GM12878 (cell line): ENCODE measurements around the gene TRIM23. TPM values are rescaled to one million over a fixed set of nuclear protein-coding genes. Genes with fewer than 3 reads are reported as not detected.

ENCODE experiments used
- ATAC-seq: fragments of 200-7000 bp; cut with Tn5 transposase; 3 replicates; pipeline ENCODE4 v1.9.1; 2020; ENCODE audit warnings: mild to moderate bottlenecking, moderate library complexity
- BruUV-seq: library from RNA; stranded (reverse); fragments of 400-500 nt; replicated peaks from 2 replicates; lab custom pipeline; 2021; lab: Mats Ljungman, UMichigan
- CTCF ChIA-PET: fragments of 300-600 bp; sonication (Branson Sonifier 250); formaldehyde crosslinking; extraction: SDS; loops from one replicate; lab custom pipeline; 2021; ENCODE audit warnings: inconsistent platforms; lab: Yijun Ruan, JAX
- POLR2A ChIA-PET: fragments of 350-600 bp; formaldehyde crosslinking; extraction: SDS; loops from one replicate; lab custom pipeline; 2021; ENCODE audit warnings: inconsistent platforms; lab: Charles Lee
- RAD21 ChIA-PET: fragments of 300-600 bp; sonication (Branson Sonifier 250); formaldehyde crosslinking; loops from one replicate; lab custom pipeline; 2023; ENCODE audit warnings: antibody characterized with exemption; ENCODE audit not compliant: unreplicated experiment; lab: Charles Lee
- SMC1A ChIA-PET: fragments of 300-600 bp; sonication (Branson Sonifier 250); formaldehyde crosslinking; loops from one replicate; lab custom pipeline; 2023; ENCODE audit not compliant: unreplicated experiment, uncharacterized antibody; lab: Charles Lee
- DNase-seq: peaks from one replicate; pipeline ENCODE4 v3.0.0-alpha.2; 2011; ENCODE audit warnings: low read depth, low spot score
- FAIRE-seq: peaks from 3 replicates; lab custom pipeline; 2011; peaks lifted over from hg19 to GRCh38; lab: Jason Lieb, UNC
- H2AFZ ChIP-seq: 2 replicates; pipeline ENCODE4 v1.6.0; 2011; ENCODE audit warnings: low read depth, low read length, control low read depth; ENCODE audit not compliant: control insufficient read depth
- H3K27ac ChIP-seq: 2 replicates; pipeline ENCODE4 v1.5.1; 2011; ENCODE audit warnings: control low read depth; ENCODE audit not compliant: control insufficient read depth, insufficient read depth
- H3K27me3 ChIP-seq, 2 experiments: replicated peaks in 1 of 2; 2 replicates each; pipeline versions ENCODE4 v1.6.0 to v1.6.1; 2011; ENCODE audit warnings: low read length in 1 of 2; ENCODE audit not compliant: control insufficient read depth in 2 of 2, insufficient read depth in 2 of 2
- H3K36me3 ChIP-seq, 2 experiments: 2 replicates each; pipeline ENCODE4 v1.5.1; 2011; ENCODE audit warnings: low read length in 1 of 2; ENCODE audit not compliant: control insufficient read depth in 2 of 2, insufficient read depth in 2 of 2
- H3K4me1 ChIP-seq: 2 replicates; pipeline ENCODE4 v1.6.1; 2011; ENCODE audit warnings: mild to moderate bottlenecking, low read length, moderate library complexity, mixed read lengths; ENCODE audit not compliant: control insufficient read depth, insufficient read depth
- H3K4me2 ChIP-seq: 2 replicates; pipeline ENCODE4 v1.6.0; 2011; ENCODE audit warnings: control low read depth; ENCODE audit not compliant: control insufficient read depth, insufficient read depth
- H3K4me3 ChIP-seq: fragments of 200-600 bp; sonication (generic); 2 replicates; pipeline ENCODE4 v1.5.1; 2016
- H3K79me2 ChIP-seq: 2 replicates; pipeline ENCODE4 v1.6.0; 2011; ENCODE audit warnings: low read length; ENCODE audit not compliant: control insufficient read depth, insufficient read depth
- H3K9ac ChIP-seq: 2 replicates; pipeline ENCODE4 v1.8.0; 2011; ENCODE audit warnings: low read length, control low read depth, mixed read lengths; ENCODE audit not compliant: control insufficient read depth, insufficient read depth
- H3K9me3 ChIP-seq: replicated peaks from 3 replicates; pipeline ENCODE4 v1.5.1; 2011; ENCODE audit warnings: mild to moderate bottlenecking, low read length; ENCODE audit not compliant: control insufficient read depth, insufficient read depth
- H4K20me1 ChIP-seq: 2 replicates; pipeline ENCODE4 v1.6.0; 2011; ENCODE audit not compliant: control insufficient read depth, insufficient read depth
- ATF7 ChIP-seq: fragments of 450-650 bp; IDR thresholded peaks from 2 replicates; pipeline ENCODE4 v1.6.1; 2016; ENCODE audit warnings: low read depth, mild to moderate bottlenecking
- CBFB ChIP-seq: IDR thresholded peaks from 2 replicates; pipeline ENCODE4 v1.6.1; 2016; ENCODE audit warnings: antibody characterized with exemption, low read depth
- NFXL1 ChIP-seq: fragments of 450-650 bp; IDR thresholded peaks from 2 replicates; pipeline ENCODE4 v1.6.1; 2017; ENCODE audit warnings: antibody characterized with exemption, mild to moderate bottlenecking, borderline replicate concordance
- PML ChIP-seq: IDR thresholded peaks from 2 replicates; pipeline ENCODE4 v1.6.1; 2012; ENCODE audit warnings: low read length, inconsistent platforms
- POLR2AphosphoS2 ChIP-seq: IDR thresholded peaks from 2 replicates; pipeline ENCODE4 v1.6.1; 2011; ENCODE audit warnings: low read depth, mild to moderate bottlenecking, low read length, improper control_type of control experiment, moderate library complexity
- POLR2AphosphoS5 ChIP-seq: IDR thresholded peaks from 2 replicates; pipeline ENCODE4 v1.6.1; 2011; ENCODE audit warnings: mild to moderate bottlenecking, low read length, inconsistent platforms
- RAD21 ChIP-seq: IDR thresholded peaks from 2 replicates; pipeline ENCODE4 v1.6.1; 2011; ENCODE audit warnings: mild to moderate bottlenecking, low read depth, low read length, moderate library complexity; ENCODE audit not compliant: insufficient read depth
- RUNX3 ChIP-seq: IDR thresholded peaks from 2 replicates; pipeline ENCODE4 v1.6.1; 2012; ENCODE audit warnings: low read length, inconsistent platforms
- SUPT20H ChIP-seq: IDR thresholded peaks from 2 replicates; pipeline ENCODE4 v1.6.1; 2011; ENCODE audit warnings: low read depth, mild to moderate bottlenecking, low read length, moderate library complexity, borderline replicate concordance; ENCODE audit not compliant: control insufficient read depth
- YY1 ChIP-seq: IDR thresholded peaks from 2 replicates; pipeline ENCODE4 v1.6.1; 2011; ENCODE audit warnings: low read depth, mild to moderate bottlenecking, low read length
- WGBS: methylation state at CpG from one replicate; pipeline ENCODE4 v1.1.6; 2016; ENCODE audit warnings: low lambda C conversion rate; ENCODE audit not compliant: insufficient replicate concordance, insufficient coverage; ENCODE audit errors: missing lambda C conversion rate; 5-methylcytosine and 5-hydroxymethylcytosine counted together
- in situ Hi-C: fragments of 300-500 bp; cut with MboI; formaldehyde crosslinking; loops from 9 replicates; pipeline ENCODE4 v1.14.3; 2018; ENCODE audit warnings: mixed read lengths
- intact Hi-C: fragments of 100-400 bp; cut with micrococcal nuclease; formaldehyde crosslinking; loops from one replicate; pipeline ENCODE4 v1.14.2; 2022; ENCODE audit not compliant: unreplicated experiment
- polyA plus RNA-seq, 11 experiments: library from polyadenylated mRNA; depleted of rRNA in 4 of 11; unstranded in 6 of 11; stranded (reverse) in 5 of 11; fragments of >200 nt; fragmentation: Nextera tagmentation in 4 of 11; fragmentation: Illumina TruSeq in 1 of 11; extraction: Ambion mirVana in 4 of 11; extraction: Trizol in 1 of 11; gene quantifications; 1 replicate in 1 of 11; 2 replicates in 10 of 11; pipeline versions ENCODE4 v1.2.1 to v1.2.3, GENCODE V29; 2011 to 2016; ENCODE audit warnings: inconsistent platforms in 2 of 11, missing spikeins in 2 of 11, low read depth in 1 of 11
- total RNA-seq, 4 experiments: library from RNA; depleted of rRNA in 3 of 4; stranded (reverse); fragments of >200 nt in 3 of 4; fragmentation: Illumina TruSeq in 1 of 4; extraction: Trizol in 1 of 4; gene quantifications; 2 replicates each; pipeline versions ENCODE4 v1.2.1 to v1.2.3, GENCODE V29; 2013 to 2021

Gene TRIM23
- total and polyA plus RNA-seq, 10 of the 15 experiments (the other 5 are each of a cell fraction or from before 2014, with no cell fraction given) = 1.9 to 5.0 (median 2.4) TPM

- peaks cover 0 to under 1% of the 10 kb centered on the region in 2 experiments; a peak in 2 of 4 replicates for H3K36me3 ChIP-seq
- no peak for TF ChIP-seq ATF7
- no peak for TF ChIP-seq CBFB
- TF ChIP-seq PML = no peak
- TF ChIP-seq, all 136 proteins: peak for 0
- in situ Hi-C loops = no loop called here
- WGBS = 91% methylated on average over 2 of the region's 2 CpGs
- ChIA-PET SMC1A (interaction anchor here (0.8 to 2.0 kb wide), 6 partner anchors 24 to 746 kb away, joined by 3 to 5 read pairs (median 4); no protein-coding TSS in a partner anchor), CTCF (interaction anchor here (1.0 to 1.2 kb wide), 2 partner anchors 37 to 74 kb away, joined by 3 read pairs; partner anchors contain the start of gene ADAMTS6), RAD21 (interaction anchor here (1.2 to 1.6 kb wide), 2 partner anchors 11 to 74 kb away, joined by 3 read pairs; no protein-coding TSS in a partner anchor), POLR2A (interaction anchor here (0.9 to 1.2 kb wide), 2 partner anchors 12 to 370 kb away, joined by 3 to 4 read pairs; partner anchors contain the start of gene ERBIN)
- H4K20me1 ChIP-seq = no peaks in the 10 kb centered on the region
- no peak overlapping the region for H3K4me3 ChIP-seq
- H3K4me2 ChIP-seq = no peak overlapping the region
- no peak overlapping the region for H3K9ac ChIP-seq
- H3K27me3 ChIP-seq = no peaks in the 10 kb centered on the region
- ATAC-seq (no peak), FAIRE-seq (no peak), DNase-seq (no peak)
- no peak overlapping the region for H3K27ac ChIP-seq
- peaks cover 11% of the 10 kb centered on the region for H3K79me2 ChIP-seq
- H3K4me1 ChIP-seq = no peaks in the 10 kb centered on the region
- H3K9me3 ChIP-seq = no peaks in the 10 kb centered on the region
- no TSS peak for BruUV-seq
- intact Hi-C loops = no loop called here
- no peak overlapping the region for H2AFZ ChIP-seq
Measured at GRCh38 chr5:65556181-65556580, 68.0 kb downstream of the TRIM23 start.

- peak; percentile 57 for FAIRE-seq
- ATAC-seq = peak; percentile 42
- BruUV-seq = no TSS peak
- H3K27me3 ChIP-seq = no peaks in the 10 kb centered on the region
- in situ Hi-C loops = no loop called here
- ChIA-PET SMC1A (interaction anchor here (0.9 to 2.0 kb wide), 2 partner anchors 23 to 72 kb away, joined by 4 to 5 read pairs; no protein-coding TSS in a partner anchor), RAD21 (interaction anchor here (1.2 to 1.6 kb wide), 2 partner anchors 12 to 73 kb away, joined by 3 read pairs; no protein-coding TSS in a partner anchor), CTCF (interaction anchor here (1.0 kb wide), 1 partner anchor 36 kb away, joined by 3 read pairs; no protein-coding TSS in a partner anchor), POLR2A (interaction anchor here (0.9 to 1.2 kb wide), 2 partner anchors 13 to 371 kb away, joined by 3 to 4 read pairs; partner anchors contain the start of gene ERBIN)
- H3K4me3 ChIP-seq = no peak overlapping the region
- H4K20me1 ChIP-seq = no peaks in the 10 kb centered on the region
- intact Hi-C loops = no loop called here
- H3K9ac ChIP-seq = no peak overlapping the region
- H3K79me2 ChIP-seq = peaks cover 3% of the 10 kb centered on the region
- no peak for DNase-seq
- no peaks in the 10 kb centered on the region for H3K9me3 ChIP-seq
- peak overlapping the region; percentile 4; the same call in 1 of the 2 replicates for H2AFZ ChIP-seq
- H3K27ac ChIP-seq = no peak overlapping the region
- H3K36me3 ChIP-seq = peaks cover 0 to 5% of the 10 kb centered on the region in 2 experiments; a peak in 2 of 4 replicates
- no peaks in the 10 kb centered on the region for H3K4me1 ChIP-seq
- no peak for TF ChIP-seq RUNX3
- no peak for TF ChIP-seq YY1
- TF ChIP-seq NFXL1 = no peak
- TF ChIP-seq POLR2AphosphoS2 = no peak
- TF ChIP-seq RAD21 = no peak
- TF ChIP-seq POLR2AphosphoS5 = no peak
- TF ChIP-seq SUPT20H = no peak
- H3K4me2 ChIP-seq = no peak overlapping the region
Measured at GRCh38 chr5:65555287-65555686, 68.8 kb downstream of the TRIM23 start.
